Smooth muscle cell (in vitro differentiated cells): Measurements from ENCODE around the gene LGALS7. TPM values are rescaled to one million over a fixed set of nuclear protein-coding genes. Genes with fewer than 3 reads are reported as not detected.

Experiments
- DNase-seq: peaks from one replicate; lab custom pipeline; 2025; ENCODE audit not compliant: unreplicated experiment; lab: John Stamatoyannopoulos, UW
- H2AFZ ChIP-seq: fragments of 200-600 bp; sonication (generic); 2 replicates; pipeline ENCODE4 v1.6.0; 2016; ENCODE audit warnings: antibody characterized with exemption, low read depth, mild to moderate bottlenecking
- H3F3A ChIP-seq: fragments of 200-600 bp; sonication (generic); 2 replicates; pipeline ENCODE4 v1.6.0; 2017; ENCODE audit warnings: antibody characterized with exemption, low read depth
- H3K27ac ChIP-seq: fragments of 200-600 bp; sonication (generic); 2 replicates; pipeline ENCODE4 v1.5.1; 2016; ENCODE audit warnings: low read depth, mild to moderate bottlenecking
- H3K27me3 ChIP-seq: fragments of 200-600 bp; sonication (generic); 2 replicates; pipeline ENCODE4 v1.6.1; 2016; ENCODE audit warnings: low read depth, mild to moderate bottlenecking
- H3K36me3 ChIP-seq: fragments of 200-600 bp; sonication (generic); 2 replicates; pipeline ENCODE4 v1.5.1; 2016; ENCODE audit warnings: low read depth
- H3K4me1 ChIP-seq: fragments of 200-600 bp; sonication (generic); 2 replicates; pipeline ENCODE4 v1.5.1; 2016; ENCODE audit warnings: low read depth
- H3K4me2 ChIP-seq: fragments of 200-600 bp; sonication (generic); 2 replicates; pipeline ENCODE4 v1.6.0; 2016; ENCODE audit warnings: mild to moderate bottlenecking
- H3K4me3 ChIP-seq: fragments of 200-600 bp; sonication (generic); 2 replicates; pipeline ENCODE4 v1.5.1; 2016; ENCODE audit warnings: mild to moderate bottlenecking
- H3K79me2 ChIP-seq: fragments of 200-600 bp; sonication (generic); 2 replicates; pipeline ENCODE4 v1.6.0; 2016; ENCODE audit warnings: low read depth, mild to moderate bottlenecking
- H3K9ac ChIP-seq: fragments of 200-600 bp; sonication (generic); 2 replicates; pipeline ENCODE4 v1.6.0; 2016; ENCODE audit warnings: low read depth
- H3K9me3 ChIP-seq: fragments of 200-600 bp; sonication (generic); replicated peaks from 2 replicates; pipeline ENCODE4 v1.5.1; 2016; ENCODE audit warnings: low read depth
- H4K20me1 ChIP-seq: fragments of 200-600 bp; sonication (generic); 2 replicates; pipeline ENCODE4 v1.6.0; 2016; ENCODE audit warnings: low read depth
- CTCF ChIP-seq: fragments of 200-600 bp; sonication (generic); IDR thresholded peaks from 2 replicates; pipeline ENCODE4 v1.5.1; 2017; ENCODE audit warnings: borderline replicate concordance, mild to moderate bottlenecking, antibody characterized with exemption; ENCODE audit not compliant: insufficient read depth, poor library complexity, severe bottlenecking
- WGBS: methylation state at CpG from one replicate; pipeline ENCODE4 v1.1.7; 2016; ENCODE audit warnings: low lambda C conversion rate; 5-methylcytosine and 5-hydroxymethylcytosine counted together
- polyA plus RNA-seq: library from polyadenylated mRNA; unstranded; fragments of >200 nt; fragmentation: Nextera tagmentation; extraction: Ambion mirVana; gene quantifications from 2 replicates; pipeline ENCODE4 v1.2.1, GENCODE V29; 2016
- total RNA-seq: library from RNA; depleted of rRNA; stranded (reverse); fragments of >200 nt; gene quantifications from 2 replicates; pipeline ENCODE4 v1.2.3, GENCODE V29; 2014

The LGALS7 gene
- total and polyA plus RNA-seq, 2 experiments from 2014 or later = not detected

DNA sequence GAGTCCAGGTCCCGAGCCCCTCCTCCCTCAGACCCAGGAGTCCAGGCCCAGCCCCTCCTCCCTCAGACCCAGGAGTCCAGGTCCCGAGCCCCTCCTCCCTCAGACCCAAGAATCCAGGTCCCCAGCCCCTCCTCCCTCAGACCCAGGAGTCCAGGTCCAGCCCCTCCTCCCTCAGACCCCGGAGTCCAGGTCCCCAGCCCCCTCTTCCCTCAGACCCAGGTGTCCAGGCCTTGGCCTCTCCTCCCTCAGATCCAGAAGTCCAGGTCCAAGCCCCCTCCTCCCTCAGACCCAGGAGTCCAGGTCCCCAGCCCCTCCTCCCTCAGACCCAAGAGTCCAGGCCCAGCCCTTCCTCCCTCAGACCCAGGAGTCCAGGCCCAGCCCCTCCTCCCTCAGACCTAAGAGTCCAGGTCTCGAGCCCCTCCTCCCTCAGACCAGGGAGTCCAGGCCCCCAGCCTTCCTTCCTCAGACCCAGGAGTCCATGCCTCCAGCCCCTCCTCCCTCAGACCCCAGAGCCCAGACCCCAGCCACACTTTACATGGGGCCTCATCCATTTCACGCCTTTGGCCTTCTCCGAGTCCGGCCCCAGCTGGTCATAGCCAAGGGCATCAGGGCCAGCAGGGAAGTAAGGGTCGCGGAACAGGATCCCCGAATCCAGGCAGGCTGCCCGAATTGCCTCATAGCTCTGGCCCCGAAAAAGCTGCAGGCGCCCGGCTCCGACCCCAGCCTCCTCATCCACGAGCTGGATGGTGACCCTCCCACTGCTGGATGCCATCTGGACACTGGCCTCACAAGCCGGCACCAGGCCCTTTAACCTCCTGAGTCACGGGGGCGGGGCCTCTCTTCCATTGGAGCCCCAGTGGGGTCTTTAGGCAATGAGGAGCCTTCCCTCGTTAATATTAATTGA, 29.7 kb downstream of the LGALS7 start:
- 86% methylated on average over 17 of the region's 20 CpGs for WGBS
- H3F3A ChIP-seq = no peaks in the 10 kb centered on the region
- H3K4me3 ChIP-seq = no peak overlapping the region
- no peak overlapping the region for H3K27ac ChIP-seq
- no peaks in the 10 kb centered on the region for H3K36me3 ChIP-seq
- H3K79me2 ChIP-seq = no peaks in the 10 kb centered on the region
- no peak for TF ChIP-seq CTCF
- H3K4me1 ChIP-seq = no peaks in the 10 kb centered on the region
- no peaks in the 10 kb centered on the region for H4K20me1 ChIP-seq
- no peaks in the 10 kb centered on the region for H3K9me3 ChIP-seq
- no peak overlapping the region for H3K4me2 ChIP-seq
- no peak overlapping the region for H3K9ac ChIP-seq
- H2AFZ ChIP-seq = no peak overlapping the region
- no peaks in the 10 kb centered on the region for H3K27me3 ChIP-seq
- no peak for DNase-seq

DNA sequence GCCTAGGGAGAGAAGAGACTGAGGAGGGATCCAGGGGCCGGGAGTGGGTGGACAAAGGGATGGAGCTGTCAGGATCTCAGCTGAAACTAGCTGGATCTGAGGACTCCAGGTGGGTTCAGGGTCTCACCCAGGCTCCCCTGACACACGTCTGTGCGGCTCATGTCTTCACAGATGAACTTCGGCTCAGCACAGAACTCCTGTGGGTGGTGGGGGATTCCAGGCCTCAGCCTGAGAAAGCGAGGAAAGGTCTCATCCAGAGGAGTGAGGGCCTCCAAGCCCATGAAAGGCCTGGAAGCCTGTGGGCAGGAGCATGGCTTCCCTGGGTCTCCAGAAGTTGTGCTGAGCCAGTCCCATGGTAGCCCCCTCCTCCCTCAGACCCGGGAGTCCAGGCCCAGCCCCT, 30.4 kb downstream of the LGALS7 start:
- Histone ChIP-seq H3K27ac (no peak overlapping the region), H3K9me3 (no peaks in the 10 kb centered on the region), H2AFZ (no peak overlapping the region), H3K9ac (no peak overlapping the region), H3K36me3 (no peaks in the 10 kb centered on the region), H3K4me2 (no peak overlapping the region), H3K4me1 (no peaks in the 10 kb centered on the region), H3K79me2 (no peaks in the 10 kb centered on the region), H3K27me3 (no peaks in the 10 kb centered on the region), H4K20me1 (no peaks in the 10 kb centered on the region), H3F3A (no peaks in the 10 kb centered on the region), H3K4me3 (no peak overlapping the region)
- no peak for TF ChIP-seq CTCF
- WGBS = 89% methylated on average over 5 of the region's 6 CpGs
- DNase-seq = no peak

GRCh38 chr19:38742296-38742695, 31.0 kb downstream of the LGALS7 start:
- no peak overlapping the region for H3K4me2 ChIP-seq
- no peak for TF ChIP-seq CTCF

DNA sequence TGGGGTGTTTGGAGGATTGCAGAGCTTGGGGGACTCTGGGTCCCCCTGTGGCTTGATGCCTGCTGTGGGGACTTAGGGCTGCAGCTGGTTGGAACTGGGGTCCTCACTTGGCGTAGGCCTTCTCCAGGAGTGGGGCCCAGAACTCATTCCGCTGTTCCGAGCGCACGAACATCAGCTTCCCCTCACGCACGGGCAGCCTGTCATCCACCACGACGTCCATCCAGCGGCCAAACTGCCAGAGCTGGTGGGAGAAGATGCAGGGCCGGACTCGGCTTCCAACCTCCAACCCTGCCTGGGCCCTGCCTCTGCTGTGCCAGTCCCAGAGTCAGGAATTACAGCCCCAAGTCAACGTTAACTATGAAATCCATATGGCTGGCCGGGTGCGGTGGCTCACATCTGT, 31.6 kb downstream of the LGALS7 start:
- no peak for TF ChIP-seq CTCF

More at GRCh38 chr19:38742296-38742695, 31.0 kb downstream of the LGALS7 start:
- WGBS = 94% methylated on average over 9 of the region's 9 CpGs
- Histone ChIP-seq H3K9me3 (no peaks in the 10 kb centered on the region), H3K36me3 (no peaks in the 10 kb centered on the region), H3K27me3 (no peaks in the 10 kb centered on the region), H3K27ac (no peak overlapping the region), H3K9ac (no peak overlapping the region), H4K20me1 (no peaks in the 10 kb centered on the region), H3F3A (no peaks in the 10 kb centered on the region), H3K4me3 (no peak overlapping the region), H3K79me2 (no peaks in the 10 kb centered on the region), H3K4me1 (no peaks in the 10 kb centered on the region), H2AFZ (no peak overlapping the region)
- no peak for DNase-seq

More for the DNA sequence above, 31.6 kb downstream of the LGALS7 start:
- H3K27ac ChIP-seq = no peak overlapping the region
- no peaks in the 10 kb centered on the region for H3K9me3 ChIP-seq
- no peak for DNase-seq
- H2AFZ ChIP-seq = no peak overlapping the region
- H3K27me3 ChIP-seq = no peaks in the 10 kb centered on the region
- 95% methylated on average over 15 of the region's 15 CpGs for WGBS
- no peaks in the 10 kb centered on the region for H4K20me1 ChIP-seq
- no peaks in the 10 kb centered on the region for H3K36me3 ChIP-seq
- H3K79me2 ChIP-seq = no peaks in the 10 kb centered on the region
- H3K9ac ChIP-seq = no peak overlapping the region
- no peaks in the 10 kb centered on the region for H3F3A ChIP-seq
- no peak overlapping the region for H3K4me2 ChIP-seq
- H3K4me1 ChIP-seq = no peaks in the 10 kb centered on the region
- H3K4me3 ChIP-seq = no peak overlapping the region
